Gastrocnemius medialis (tissue), 4 donors: ENCODE data around the gene ANKRD12. TPM values are rescaled to one million over a fixed set of nuclear protein-coding genes. Genes with fewer than 3 reads are reported as not detected.

Experiments used
- ATAC-seq, 2 donors: fragments of 150-250 bp; one replicate each; pipeline ENCODE4 v1.9.1; 2016
- DNase-seq, 2 donors: peaks; one replicate each; pipeline ENCODE4 v3.0.0-alpha.2; 2019
- H3K27ac ChIP-seq, 4 donors: fragments of 200-600 bp; sonication (generic); 1 replicate in 1 of 4; 2 replicates in 3 of 4; pipeline ENCODE4 v1.5.1; 2016 to 2018; ENCODE audit warnings: mild to moderate bottlenecking in 2 of 4, moderate library complexity in 1 of 4
- H3K27me3 ChIP-seq, 3 donors: fragments of 200-600 bp; sonication (generic) in 2 of 3; 1 replicate in 1 of 3; 2 replicates in 2 of 3; pipeline versions ENCODE4 v1.5.1 to v1.6.0; 2016 to 2019; ENCODE audit warnings: mild to moderate bottlenecking in 1 of 3, moderate library complexity in 1 of 3
- H3K36me3 ChIP-seq, 2 donors: fragments of 200-600 bp; sonication (generic) in 1 of 2; one replicate each; pipeline ENCODE4 v1.5.1; 2017 to 2018
- H3K4me1 ChIP-seq, 2 donors: fragments of 200-600 bp; sonication (generic) in 1 of 2; one replicate each; pipeline ENCODE4 v1.5.1; 2016 to 2017; ENCODE audit warnings: mild to moderate bottlenecking in 2 of 2
- H3K4me3 ChIP-seq, 4 donors: fragments of 200-600 bp; sonication (generic) in 3 of 4; 1 replicate in 1 of 4; 2 replicates in 3 of 4; pipeline ENCODE4 v1.5.1; 2016 to 2019; ENCODE audit warnings: mild to moderate bottlenecking in 2 of 4
- H3K9me3 ChIP-seq, 3 donors: fragments of 200-600 bp; sonication (generic) in 2 of 3; 1 replicate in 1 of 3; 2 replicates in 2 of 3; pipeline ENCODE4 v1.5.1; 2016 to 2019
- POLR2A ChIP-seq, 2 donors: fragments of 450-650 bp; IDR thresholded peaks; one replicate each; pipeline ENCODE4 v1.6.1; 2017; ENCODE audit warnings: antibody characterized with exemption in 2 of 2, mild to moderate bottlenecking in 2 of 2, moderate library complexity in 2 of 2
- in situ Hi-C, 4 donors: fragments of 200-750 bp; cut with MboI; loops; one replicate each; pipeline versions ENCODE4 v1.15.0 to v1.8.0; 2017; ENCODE audit warnings: low sequenced_read_pairs in 4 of 4
- intact Hi-C: fragments of 100-400 bp; cut with DNase I; formaldehyde crosslinking; loops from one replicate; pipeline ENCODE4 v1.15.1; 2023; ENCODE audit warnings: low total_unique reads
- total RNA-seq, 4 donors: library from RNA; depleted of rRNA; stranded (reverse); fragments of >200 nt; gene quantifications; one replicate each; pipeline versions ENCODE4 v1.1.0 to v1.2.3, GENCODE V29; 2016
- TF ChIP-seq, protein P1 (sequence below), 5 experiments: fragments of 450-650 bp in 3 of 5; fragments of 200-600 bp in 2 of 5; sonication (generic) in 2 of 5; IDR thresholded peaks in 4 of 5; conservative IDR thresholded peaks in 1 of 5; 1 replicate in 4 of 5; 2 replicates in 1 of 5; pipeline ENCODE4 v1.5.1; 2016 to 2019; ENCODE audit warnings: antibody characterized with exemption in 5 of 5, mild to moderate bottlenecking in 3 of 5, moderate library complexity in 3 of 5

ANKRD12 gene
- total RNA-seq, 4 donors from 2014 or later: 26.9 to 40.1 (median 36.7) TPM

DNA sequence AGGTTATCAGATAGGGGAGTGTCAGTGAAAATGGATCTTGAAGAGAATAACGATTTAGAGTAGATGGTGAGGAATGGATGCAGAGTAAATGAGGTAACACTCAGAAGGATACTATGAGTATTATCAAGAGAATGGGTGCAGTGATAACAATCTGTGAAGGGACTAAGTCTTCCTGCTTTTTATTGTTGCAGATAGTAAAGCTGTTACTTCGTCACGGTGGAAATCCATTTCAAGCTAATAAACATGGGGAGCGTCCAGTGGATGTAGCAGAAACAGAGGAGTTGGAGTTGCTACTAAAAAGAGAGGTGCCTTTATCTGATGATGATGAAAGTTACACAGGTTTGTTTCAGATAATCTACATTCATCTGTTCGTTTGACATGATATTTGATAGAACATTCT lies 85.1 kb downstream of the ANKRD12 start:
- H3K27me3 ChIP-seq: no peaks in the 10 kb centered on the region
- ATAC-seq (no peak), DNase-seq (no peak)
- no peak overlapping the region for H3K27ac ChIP-seq
- H3K9me3 ChIP-seq: no peaks in the 10 kb centered on the region
- H3K4me1 ChIP-seq: peaks cover 0 to 3% of the 10 kb centered on the region in 2 donors
- no peak overlapping the region for H3K4me3 ChIP-seq
- in situ Hi-C loops: no loop called here
- TF ChIP-seq, protein P1, sequence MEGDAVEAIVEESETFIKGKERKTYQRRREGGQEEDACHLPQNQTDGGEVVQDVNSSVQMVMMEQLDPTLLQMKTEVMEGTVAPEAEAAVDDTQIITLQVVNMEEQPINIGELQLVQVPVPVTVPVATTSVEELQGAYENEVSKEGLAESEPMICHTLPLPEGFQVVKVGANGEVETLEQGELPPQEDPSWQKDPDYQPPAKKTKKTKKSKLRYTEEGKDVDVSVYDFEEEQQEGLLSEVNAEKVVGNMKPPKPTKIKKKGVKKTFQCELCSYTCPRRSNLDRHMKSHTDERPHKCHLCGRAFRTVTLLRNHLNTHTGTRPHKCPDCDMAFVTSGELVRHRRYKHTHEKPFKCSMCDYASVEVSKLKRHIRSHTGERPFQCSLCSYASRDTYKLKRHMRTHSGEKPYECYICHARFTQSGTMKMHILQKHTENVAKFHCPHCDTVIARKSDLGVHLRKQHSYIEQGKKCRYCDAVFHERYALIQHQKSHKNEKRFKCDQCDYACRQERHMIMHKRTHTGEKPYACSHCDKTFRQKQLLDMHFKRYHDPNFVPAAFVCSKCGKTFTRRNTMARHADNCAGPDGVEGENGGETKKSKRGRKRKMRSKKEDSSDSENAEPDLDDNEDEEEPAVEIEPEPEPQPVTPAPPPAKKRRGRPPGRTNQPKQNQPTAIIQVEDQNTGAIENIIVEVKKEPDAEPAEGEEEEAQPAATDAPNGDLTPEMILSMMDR (IDR thresholded peaks at IDR 0.05 in 4 of 5, conservative IDR thresholded peaks at IDR 0.05 in 1 of 5): no peak
- TF ChIP-seq POLR2A (IDR thresholded peaks at IDR 0.05): no peak
- intact Hi-C loops: no loop called here
- H3K36me3 ChIP-seq: peaks cover 2 to 36% of the 10 kb centered on the region in 2 donors

DNA sequence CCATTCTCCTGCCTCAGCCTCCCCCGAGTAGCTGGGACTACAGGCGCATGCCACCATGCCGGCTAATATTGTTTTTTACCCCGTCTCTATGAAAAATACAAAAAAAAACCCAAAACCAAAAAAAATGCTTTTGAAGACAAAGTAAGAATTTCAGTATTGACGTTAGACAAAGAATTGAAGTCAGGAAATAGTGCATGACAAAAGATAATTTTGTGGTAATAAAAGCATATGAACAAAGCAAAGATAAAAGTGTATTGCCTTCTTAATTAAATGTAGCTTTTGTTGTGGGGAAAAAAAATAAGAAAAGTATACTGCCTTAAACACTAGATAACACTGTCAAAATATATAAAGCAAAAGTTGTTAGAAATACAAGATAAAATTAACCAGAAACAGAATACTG lies 86.8 kb downstream of the ANKRD12 start:
- intact Hi-C loops: no loop called here
- Histone ChIP-seq H3K4me3 (no peak overlapping the region), H3K9me3 (no peaks in the 10 kb centered on the region), H3K4me1 (no peaks in the 10 kb centered on the region), H3K27ac (no peak overlapping the region), H3K36me3 (peaks cover 0 to 26% of the 10 kb centered on the region in 2 donors), H3K27me3 (no peaks in the 10 kb centered on the region)
- ATAC-seq (no peak), DNase-seq (no peak)
- TF ChIP-seq, protein P1 (IDR thresholded peaks at IDR 0.05 in 4 of 5, conservative IDR thresholded peaks at IDR 0.05 in 1 of 5): no peak
- no peak for TF ChIP-seq POLR2A (IDR thresholded peaks at IDR 0.05)
- in situ Hi-C loops: no loop called here

DNA sequence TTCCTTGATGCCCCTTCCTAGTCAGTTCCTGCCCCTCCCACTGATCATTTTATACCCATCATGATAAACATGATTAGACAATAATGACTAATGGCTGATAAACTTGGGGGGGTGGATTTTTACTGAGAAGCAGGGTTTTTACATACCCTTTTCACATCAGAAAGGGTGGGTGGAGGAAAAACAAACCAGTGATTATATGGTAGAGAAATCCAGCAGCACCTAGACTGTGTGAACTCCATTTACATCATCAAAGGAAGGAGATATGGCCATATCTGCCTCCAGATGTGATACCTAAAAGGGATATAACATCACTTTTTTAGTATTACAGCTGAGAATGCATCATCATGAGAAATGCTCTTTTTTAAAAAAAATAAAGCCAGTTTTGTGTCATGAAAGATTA lies 89.9 kb downstream of the ANKRD12 start:
- in situ Hi-C loops (no loop called here), intact Hi-C loops (no loop called here)
- no peak for DNase-seq

DNA sequence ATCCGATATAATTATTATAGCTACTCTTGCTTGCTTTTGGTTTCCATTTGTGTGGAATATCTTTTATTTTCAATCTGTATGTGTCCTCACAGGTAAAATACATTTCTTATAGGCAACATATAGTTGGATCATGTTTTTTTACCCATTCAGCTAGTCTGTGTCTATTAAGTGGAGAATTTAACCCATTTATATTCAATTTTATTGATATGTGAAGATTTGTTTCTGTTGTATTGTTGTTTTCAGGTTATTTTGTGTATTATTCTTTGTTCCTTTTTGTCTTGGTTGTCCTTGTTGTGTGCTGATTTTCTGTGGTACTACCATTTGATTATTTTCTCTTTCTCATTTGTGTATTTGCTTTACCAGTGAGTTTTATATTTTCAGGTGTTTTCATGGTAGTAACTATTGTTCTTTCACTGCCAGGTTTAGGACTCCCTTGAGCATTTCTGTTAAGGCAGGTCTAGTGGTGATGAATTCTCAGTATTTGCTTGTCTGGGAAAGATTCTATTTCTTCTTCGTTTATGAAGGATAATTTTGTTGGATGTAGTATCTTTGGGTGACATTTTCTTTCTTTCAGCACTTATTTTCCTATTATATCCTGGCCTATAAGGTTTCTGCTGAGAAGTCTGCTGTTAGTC lies 95.4 kb downstream of the ANKRD12 start:
- Histone ChIP-seq H3K9me3 (peaks cover 0 to 8% (median 0%) of the 10 kb centered on the region in 3 donors), H3K36me3 (peaks cover 0 to 7% of the 10 kb centered on the region in 2 donors), H3K4me1 (no peaks in the 10 kb centered on the region), H3K27me3 (no peaks in the 10 kb centered on the region), H3K4me3 (no peak overlapping the region), H3K27ac (no peak overlapping the region)
- no peak for TF ChIP-seq POLR2A (IDR thresholded peaks at IDR 0.05)
- TF ChIP-seq, protein P1 (IDR thresholded peaks at IDR 0.05 in 4 of 5, conservative IDR thresholded peaks at IDR 0.05 in 1 of 5): no peak
- DNase-seq (no peak), ATAC-seq (no peak)
- in situ Hi-C loops (no loop called here), intact Hi-C loops (no loop called here)

More for the DNA sequence above, 89.9 kb downstream of the ANKRD12 start:
- Histone ChIP-seq H3K36me3 (peaks cover 0 to 22% of the 10 kb centered on the region in 2 donors), H3K4me3 (no peak overlapping the region), H3K4me1 (no peaks in the 10 kb centered on the region), H3K27me3 (no peaks in the 10 kb centered on the region), H3K27ac (no peak overlapping the region), H3K9me3 (no peaks in the 10 kb centered on the region)
- TF ChIP-seq, protein P1 (IDR thresholded peaks at IDR 0.05 in 4 of 5, conservative IDR thresholded peaks at IDR 0.05 in 1 of 5): no peak
- no peak for TF ChIP-seq POLR2A (IDR thresholded peaks at IDR 0.05)
- ATAC-seq: no peak

DNA sequence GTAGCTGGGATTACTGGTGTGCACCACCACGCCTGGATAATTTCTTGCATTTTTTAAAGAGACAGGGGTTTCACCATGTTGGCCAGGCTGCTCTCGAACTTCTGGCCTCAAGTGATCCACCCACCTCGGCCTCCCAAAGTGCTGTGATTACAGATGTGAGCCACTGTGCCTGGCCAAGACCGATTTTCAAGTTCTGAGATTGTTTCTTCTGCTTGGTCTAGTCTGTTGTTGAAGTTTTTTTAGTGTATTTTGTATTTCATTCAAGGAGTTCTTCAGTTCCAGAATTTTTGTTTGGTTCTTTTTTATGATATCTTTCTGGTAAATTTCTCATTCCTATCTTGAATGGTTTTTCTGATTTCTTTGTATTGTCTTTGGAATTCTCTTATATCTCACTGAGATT lies 96.4 kb downstream of the ANKRD12 start:
- H3K27ac ChIP-seq: no peak overlapping the region
- H3K27me3 ChIP-seq: no peaks in the 10 kb centered on the region
- H3K9me3 ChIP-seq: peaks cover 0 to 8% (median 0%) of the 10 kb centered on the region in 3 donors
- H3K4me1 ChIP-seq: no peaks in the 10 kb centered on the region
- DNase-seq (no peak), ATAC-seq (no peak)
- TF ChIP-seq, protein P1 (IDR thresholded peaks at IDR 0.05 in 4 of 5, conservative IDR thresholded peaks at IDR 0.05 in 1 of 5): no peak
- no peak for TF ChIP-seq POLR2A (IDR thresholded peaks at IDR 0.05)
- H3K4me3 ChIP-seq: no peak overlapping the region
- in situ Hi-C loops: no loop called here
- intact Hi-C loops: no loop called here
- H3K36me3 ChIP-seq: peaks cover 0 to 15% of the 10 kb centered on the region in 2 donors
